A673 (cell line): ENCODE measurements around the gene KIRREL3. TPM values are rescaled to one million over a fixed set of nuclear protein-coding genes. Genes with fewer than 3 reads are reported as not detected.

Experiments used
- BruUV-seq: library from RNA; stranded (reverse); fragments of 400-500 nt; replicated peaks from 2 replicates; lab custom pipeline; 2021; lab: Mats Ljungman, UMichigan
- CTCF ChIA-PET: fragments of 300-600 bp; sonication (Branson Sonifier 250); formaldehyde crosslinking; loops from one replicate; lab custom pipeline; 2022; ENCODE audit warnings: antibody characterized with exemption; lab: Charles Lee
- POLR2A ChIA-PET: fragments of 300-600 bp; sonication (Branson Sonifier 250); formaldehyde crosslinking; loops from one replicate; lab custom pipeline; 2022; ENCODE audit warnings: antibody characterized with exemption; ENCODE audit not compliant: low non-redundant PET; lab: Charles Lee
- DNase-seq: peaks from one replicate; pipeline ENCODE4 v3.0.0-alpha.2; 2015; ENCODE audit warnings: low spot score
- H3K27ac ChIP-seq: fragments of 200-600 bp; sonication (generic); 2 replicates; pipeline ENCODE4 v1.5.1; 2016; ENCODE audit warnings: mixed run types, low read depth, mild to moderate bottlenecking, mixed read lengths, antibody characterized with exemption, low read length; ENCODE audit not compliant: poor library complexity, severe bottlenecking
- H3K27me3 ChIP-seq: fragments of 200-600 bp; sonication (generic); replicated peaks from 2 replicates; pipeline ENCODE4 v1.6.1; 2017; ENCODE audit warnings: mixed run types, low read depth, mild to moderate bottlenecking, mixed read lengths, antibody characterized with exemption, low read length; ENCODE audit not compliant: insufficient read depth, poor library complexity
- H3K36me3 ChIP-seq: fragments of 200-600 bp; sonication (generic); 2 replicates; pipeline ENCODE4 v1.6.1; 2016; ENCODE audit warnings: mixed run types, mild to moderate bottlenecking, mixed read lengths, antibody characterized with exemption, low read length; ENCODE audit not compliant: insufficient read depth, poor library complexity, severe bottlenecking
- H3K4me1 ChIP-seq: fragments of 200-600 bp; sonication (generic); 2 replicates; pipeline ENCODE4 v1.6.1; 2017; ENCODE audit warnings: mixed run types, mild to moderate bottlenecking, mixed read lengths, antibody characterized with exemption, low read length; ENCODE audit not compliant: insufficient read depth, poor library complexity, severe bottlenecking
- H3K4me3 ChIP-seq: fragments of 200-600 bp; sonication (generic); 2 replicates; pipeline ENCODE4 v1.5.1; 2016; ENCODE audit warnings: low read depth, mixed run types, mild to moderate bottlenecking, mixed read lengths, low read length; ENCODE audit not compliant: poor library complexity, severe bottlenecking
- H3K9me3 ChIP-seq: fragments of 200-600 bp; sonication (generic); 2 replicates; pipeline ENCODE4 v1.6.1; 2016; ENCODE audit warnings: mixed run types, low read depth, mild to moderate bottlenecking, mixed read lengths, antibody characterized with exemption, low read length; ENCODE audit not compliant: poor library complexity, severe bottlenecking
- EZH2 ChIP-seq: fragments of 200-600 bp; sonication (generic); IDR thresholded peaks from 2 replicates; pipeline ENCODE4 v1.6.1; 2017; ENCODE audit warnings: borderline replicate concordance, low read depth, mild to moderate bottlenecking, mixed read lengths, antibody characterized with exemption, low read length; ENCODE audit not compliant: poor library complexity, severe bottlenecking
- intact Hi-C: fragments of 100-400 bp; cut with micrococcal nuclease; formaldehyde crosslinking; loops from one replicate; pipeline ENCODE4 v1.10.0; 2022; ENCODE audit not compliant: unreplicated experiment
- total RNA-seq: library from RNA; stranded (reverse); gene quantifications from 2 replicates; pipeline ENCODE4 v1.2.3, GENCODE V29; 2021
- TF ChIP-seq, protein P1 (sequence below): fragments of 300-800, 200-600 bp; sonication (generic); conservative IDR thresholded peaks from 2 replicates; pipeline ENCODE4 v1.5.1; 2017; ENCODE audit warnings: low read depth, mild to moderate bottlenecking, antibody characterized with exemption, low read length, moderate library complexity, mixed read lengths

KIRREL3 gene
- total RNA-seq, 1 experiment from 2014 or later, result not detected

DNA sequence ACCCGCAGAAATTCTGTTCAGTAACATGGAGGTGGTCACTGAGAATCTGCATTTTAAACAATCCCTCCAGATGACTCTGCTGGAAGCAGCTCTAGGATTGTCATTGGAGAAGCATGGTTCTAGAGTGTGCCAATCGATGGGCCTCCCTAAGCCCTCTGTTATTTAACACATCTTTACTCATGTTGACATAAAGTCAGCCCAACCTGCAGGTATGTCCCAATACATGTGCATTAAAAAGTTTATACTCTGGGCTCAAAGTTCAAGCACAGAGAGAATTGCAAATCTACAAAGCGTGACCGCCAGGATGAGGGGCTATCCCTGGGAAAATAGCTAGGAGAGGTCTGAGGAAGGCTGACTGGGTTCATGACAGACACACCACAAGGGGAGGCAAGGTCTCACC is 116.4 kb downstream of the KIRREL3 start:
- Histone ChIP-seq H3K27me3 (no peaks in the 10 kb centered on the region), H3K27ac (no peak overlapping the region), H3K4me3 (no peak overlapping the region), H3K36me3 (no peaks in the 10 kb centered on the region), H3K4me1 (no peaks in the 10 kb centered on the region), H3K9me3 (no peaks in the 10 kb centered on the region)
- POLR2A ChIA-PET, result no interaction called here
- TF ChIP-seq, protein P1, sequence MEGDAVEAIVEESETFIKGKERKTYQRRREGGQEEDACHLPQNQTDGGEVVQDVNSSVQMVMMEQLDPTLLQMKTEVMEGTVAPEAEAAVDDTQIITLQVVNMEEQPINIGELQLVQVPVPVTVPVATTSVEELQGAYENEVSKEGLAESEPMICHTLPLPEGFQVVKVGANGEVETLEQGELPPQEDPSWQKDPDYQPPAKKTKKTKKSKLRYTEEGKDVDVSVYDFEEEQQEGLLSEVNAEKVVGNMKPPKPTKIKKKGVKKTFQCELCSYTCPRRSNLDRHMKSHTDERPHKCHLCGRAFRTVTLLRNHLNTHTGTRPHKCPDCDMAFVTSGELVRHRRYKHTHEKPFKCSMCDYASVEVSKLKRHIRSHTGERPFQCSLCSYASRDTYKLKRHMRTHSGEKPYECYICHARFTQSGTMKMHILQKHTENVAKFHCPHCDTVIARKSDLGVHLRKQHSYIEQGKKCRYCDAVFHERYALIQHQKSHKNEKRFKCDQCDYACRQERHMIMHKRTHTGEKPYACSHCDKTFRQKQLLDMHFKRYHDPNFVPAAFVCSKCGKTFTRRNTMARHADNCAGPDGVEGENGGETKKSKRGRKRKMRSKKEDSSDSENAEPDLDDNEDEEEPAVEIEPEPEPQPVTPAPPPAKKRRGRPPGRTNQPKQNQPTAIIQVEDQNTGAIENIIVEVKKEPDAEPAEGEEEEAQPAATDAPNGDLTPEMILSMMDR, result no peak
- no peak for TF ChIP-seq EZH2
- intact Hi-C loops, result no loop called here
- CTCF ChIA-PET, result no interaction called here
- no TSS peak for BruUV-seq
- DNase-seq, result no peak

DNA sequence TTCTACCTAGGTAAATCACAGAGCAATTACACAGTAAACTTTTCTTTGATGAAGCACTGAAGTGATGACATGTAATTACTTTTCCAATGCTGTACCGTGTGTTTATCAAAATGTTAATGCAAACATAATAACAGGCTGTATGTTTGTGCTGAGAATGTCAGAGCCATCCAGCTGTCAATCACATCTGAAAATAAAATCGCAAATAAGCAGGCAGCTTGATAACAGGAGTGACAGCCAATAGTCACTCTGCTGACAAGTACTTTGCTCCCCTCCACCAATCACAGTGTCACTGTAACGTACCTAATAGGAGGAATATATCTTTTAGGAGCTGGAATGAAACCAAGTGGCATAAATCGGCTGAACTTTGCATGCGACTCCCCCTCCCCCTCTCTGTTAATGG is 119.7 kb downstream of the KIRREL3 start:
- BruUV-seq, result no TSS peak
- POLR2A ChIA-PET, result no interaction called here
- no peak for DNase-seq
- H3K27me3 ChIP-seq, result peaks cover 13% of the 10 kb centered on the region
- H3K27ac ChIP-seq, result no peak overlapping the region
- CTCF ChIA-PET, result interaction anchor here (0.6 kb wide), 1 partner anchor 127 kb away, joined by 5 read pairs; no protein-coding TSS in a partner anchor
- TF ChIP-seq EZH2, result no peak
- TF ChIP-seq, protein P1, result no peak
- no peaks in the 10 kb centered on the region for H3K4me1 ChIP-seq
- H3K4me3 ChIP-seq, result no peak overlapping the region
- no peaks in the 10 kb centered on the region for H3K36me3 ChIP-seq
- intact Hi-C loops, result no loop called here
- no peaks in the 10 kb centered on the region for H3K9me3 ChIP-seq

DNA sequence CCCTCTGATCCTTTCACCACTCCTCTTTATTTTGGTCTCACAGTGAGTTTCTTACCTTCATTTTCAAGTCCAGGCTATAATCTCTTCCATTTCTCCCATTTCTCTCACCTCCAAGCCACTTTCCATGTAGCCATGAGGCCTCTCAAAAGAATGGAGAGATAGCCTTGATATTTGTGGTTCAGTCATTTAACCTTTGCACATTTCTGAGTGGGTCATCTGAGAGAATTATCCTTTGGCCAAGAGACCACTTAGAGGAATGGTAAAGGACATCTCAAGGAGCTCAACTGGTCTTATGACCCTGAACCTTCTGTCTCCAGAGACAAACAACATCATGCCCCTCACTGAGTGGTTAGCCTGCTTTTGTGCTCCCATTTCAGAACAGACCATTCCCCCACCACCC is 121.1 kb downstream of the KIRREL3 start:
- POLR2A ChIA-PET, result no interaction called here
- TF ChIP-seq, protein P1, result no peak
- no peak for TF ChIP-seq EZH2

More for the DNA sequence above, 121.1 kb downstream of the KIRREL3 start:
- Histone ChIP-seq H3K4me3 (no peak overlapping the region), H3K9me3 (no peaks in the 10 kb centered on the region), H3K36me3 (no peaks in the 10 kb centered on the region), H3K27me3 (peaks cover 13% of the 10 kb centered on the region), H3K4me1 (no peaks in the 10 kb centered on the region), H3K27ac (no peak overlapping the region)
- BruUV-seq, result no TSS peak
- no peak for DNase-seq
- intact Hi-C loops, result loop anchor here (10.0 kb wide), 1 partner anchor 465 kb away; no protein-coding TSS in a partner anchor
- CTCF ChIA-PET, result no interaction called here
